Neural crest cell (in vitro differentiated cells): ENCODE data around the gene RAPGEF5. TPM values are rescaled to one million over a fixed set of nuclear protein-coding genes. Genes with fewer than 3 reads are reported as not detected.

Experiments
- DNase-seq: peaks from one replicate; pipeline ENCODE4 v3.0.0; 2021; ENCODE audit warnings: low read depth, mixed read lengths, low spot score
- H3K27ac Mint-ChIP-seq: one replicate; pipeline ENCODE4 v1.8.0; 2021; ENCODE audit warnings: mild to moderate bottlenecking, mixed read lengths; ENCODE audit not compliant: unreplicated experiment
- H3K27me3 Mint-ChIP-seq: 2 replicates; pipeline ENCODE4 v1.8.0; 2021; ENCODE audit warnings: low read depth, mild to moderate bottlenecking, mixed read lengths
- H3K36me3 Mint-ChIP-seq: 2 replicates; pipeline ENCODE4 v1.8.0; 2021; ENCODE audit warnings: low read depth, mild to moderate bottlenecking, mixed read lengths
- H3K4me1 Mint-ChIP-seq: 2 replicates; pipeline ENCODE4 v1.8.0; 2021; ENCODE audit warnings: mixed read lengths
- H3K4me3 Mint-ChIP-seq: one replicate; pipeline ENCODE4 v1.8.0; 2021; ENCODE audit warnings: mild to moderate bottlenecking, mixed read lengths
- H3K9me3 Mint-ChIP-seq: 2 replicates; pipeline ENCODE4 v1.8.0; 2021; ENCODE audit warnings: mixed read lengths
- total RNA-seq: library from RNA; stranded (reverse); gene quantifications from 2 replicates; pipeline ENCODE4 v1.2.1, GENCODE V29; 2021
- TF ChIP-seq, protein P1 (sequence below): fragments of 200-600 bp; sonication (generic); conservative IDR thresholded peaks from 2 replicates; pipeline ENCODE4 v1.5.0; 2021; ENCODE audit warnings: antibody characterized with exemption, mild to moderate bottlenecking

RAPGEF5 gene
- total RNA-seq, 1 donor from 2014 or later = 6.0 TPM

DNA sequence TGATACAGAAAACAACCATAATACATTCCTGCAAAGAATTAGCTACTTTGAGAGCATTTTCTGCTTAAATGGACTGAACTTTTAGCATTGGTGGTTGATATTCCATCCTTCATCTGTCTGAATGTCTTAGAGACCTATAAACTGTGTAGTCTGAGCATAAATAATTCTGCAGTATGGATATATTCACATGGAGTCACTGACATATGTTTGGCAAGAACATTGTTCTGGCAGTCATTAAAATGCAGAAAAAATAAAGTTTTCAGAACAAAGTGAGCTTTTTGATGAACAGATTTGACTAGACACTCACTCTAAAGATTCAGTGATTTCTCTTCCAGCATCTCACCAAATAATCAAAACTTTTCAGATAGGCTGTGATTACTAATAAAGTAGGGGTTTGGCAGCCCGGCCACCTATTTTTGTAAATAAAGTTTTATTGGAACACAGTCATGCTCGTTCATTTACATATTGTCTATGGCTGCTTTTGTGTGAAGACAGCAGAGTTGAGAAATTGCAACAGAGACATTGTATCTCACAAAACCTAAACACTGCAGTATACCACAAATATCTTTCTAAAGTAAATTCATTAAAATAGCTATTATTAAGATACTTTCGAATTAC, 44.1 kb upstream of the RAPGEF5 start:
- Mint-ChIP-seq H3K27ac (no peak overlapping the region), H3K27me3 (no peaks in the 10 kb centered on the region), H3K36me3 (no peaks in the 10 kb centered on the region), H3K9me3 (no peaks in the 10 kb centered on the region), H3K4me3 (no peak overlapping the region), H3K4me1 (no peaks in the 10 kb centered on the region)
- TF ChIP-seq, protein P1, sequence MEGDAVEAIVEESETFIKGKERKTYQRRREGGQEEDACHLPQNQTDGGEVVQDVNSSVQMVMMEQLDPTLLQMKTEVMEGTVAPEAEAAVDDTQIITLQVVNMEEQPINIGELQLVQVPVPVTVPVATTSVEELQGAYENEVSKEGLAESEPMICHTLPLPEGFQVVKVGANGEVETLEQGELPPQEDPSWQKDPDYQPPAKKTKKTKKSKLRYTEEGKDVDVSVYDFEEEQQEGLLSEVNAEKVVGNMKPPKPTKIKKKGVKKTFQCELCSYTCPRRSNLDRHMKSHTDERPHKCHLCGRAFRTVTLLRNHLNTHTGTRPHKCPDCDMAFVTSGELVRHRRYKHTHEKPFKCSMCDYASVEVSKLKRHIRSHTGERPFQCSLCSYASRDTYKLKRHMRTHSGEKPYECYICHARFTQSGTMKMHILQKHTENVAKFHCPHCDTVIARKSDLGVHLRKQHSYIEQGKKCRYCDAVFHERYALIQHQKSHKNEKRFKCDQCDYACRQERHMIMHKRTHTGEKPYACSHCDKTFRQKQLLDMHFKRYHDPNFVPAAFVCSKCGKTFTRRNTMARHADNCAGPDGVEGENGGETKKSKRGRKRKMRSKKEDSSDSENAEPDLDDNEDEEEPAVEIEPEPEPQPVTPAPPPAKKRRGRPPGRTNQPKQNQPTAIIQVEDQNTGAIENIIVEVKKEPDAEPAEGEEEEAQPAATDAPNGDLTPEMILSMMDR = no peak
- no peak for DNase-seq

DNA sequence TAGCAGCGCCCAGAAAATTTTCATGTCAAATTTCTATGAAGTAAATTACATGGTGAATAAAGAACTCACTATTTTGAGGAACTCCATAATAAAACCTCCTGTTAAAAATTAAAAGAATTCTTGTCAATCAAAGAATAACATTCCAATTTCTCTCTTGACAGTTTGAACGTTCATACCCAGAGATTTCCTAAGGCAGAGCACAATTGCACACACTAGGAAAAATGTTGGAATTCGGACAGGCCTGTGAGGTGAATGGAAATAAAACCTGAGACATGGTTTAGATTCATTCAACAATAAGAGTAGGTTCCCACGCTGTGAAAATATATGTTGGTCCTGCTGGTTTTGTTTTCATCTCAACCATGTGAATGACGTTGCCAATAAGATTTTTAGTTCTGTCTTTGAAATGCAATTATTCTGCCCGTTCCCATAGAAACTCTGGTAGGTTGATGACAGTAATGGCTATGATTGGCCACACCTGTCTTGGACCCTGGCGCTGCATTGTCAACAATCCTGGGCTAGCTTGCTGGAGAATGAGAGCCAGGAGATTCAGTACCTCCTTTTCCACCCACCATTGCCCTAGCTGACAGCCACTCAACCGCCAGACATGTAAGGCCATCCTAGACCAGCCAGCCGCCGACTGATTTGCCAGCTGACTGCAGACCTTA, 43.3 kb upstream of the RAPGEF5 start:
- DNase-seq = no peak
- H3K9me3 Mint-ChIP-seq = no peaks in the 10 kb centered on the region
- H3K4me3 Mint-ChIP-seq = no peak overlapping the region
- no peaks in the 10 kb centered on the region for H3K4me1 Mint-ChIP-seq
- TF ChIP-seq, protein P1 = no peak
- H3K27me3 Mint-ChIP-seq = no peaks in the 10 kb centered on the region
- H3K27ac Mint-ChIP-seq = peak overlapping the region; percentile 12
- H3K36me3 Mint-ChIP-seq = no peaks in the 10 kb centered on the region

DNA sequence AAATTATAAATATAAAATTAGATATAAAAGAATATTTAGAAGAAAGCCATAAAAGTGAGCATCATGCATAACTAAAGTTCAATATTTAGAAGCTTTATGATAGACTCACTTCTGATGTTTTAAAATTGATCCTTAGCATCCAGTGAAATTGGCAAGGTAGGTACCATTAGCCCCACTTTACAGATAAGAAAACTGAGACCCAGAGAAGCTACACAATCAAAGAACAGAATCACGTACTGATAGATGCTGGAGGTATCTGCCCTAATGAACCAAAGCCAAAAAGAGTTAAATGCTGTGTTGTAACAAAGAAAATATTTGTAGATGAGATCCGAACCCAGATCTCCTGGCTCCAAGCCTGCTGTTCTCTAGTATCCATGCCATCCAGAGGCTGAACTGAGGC, 42.6 kb upstream of the RAPGEF5 start:
- DNase-seq = no peak
- no peaks in the 10 kb centered on the region for H3K36me3 Mint-ChIP-seq
- H3K4me1 Mint-ChIP-seq = no peaks in the 10 kb centered on the region
- H3K27ac Mint-ChIP-seq = no peak overlapping the region
- no peaks in the 10 kb centered on the region for H3K9me3 Mint-ChIP-seq
- no peak overlapping the region for H3K4me3 Mint-ChIP-seq
- H3K27me3 Mint-ChIP-seq = no peaks in the 10 kb centered on the region
- TF ChIP-seq, protein P1 = no peak

DNA sequence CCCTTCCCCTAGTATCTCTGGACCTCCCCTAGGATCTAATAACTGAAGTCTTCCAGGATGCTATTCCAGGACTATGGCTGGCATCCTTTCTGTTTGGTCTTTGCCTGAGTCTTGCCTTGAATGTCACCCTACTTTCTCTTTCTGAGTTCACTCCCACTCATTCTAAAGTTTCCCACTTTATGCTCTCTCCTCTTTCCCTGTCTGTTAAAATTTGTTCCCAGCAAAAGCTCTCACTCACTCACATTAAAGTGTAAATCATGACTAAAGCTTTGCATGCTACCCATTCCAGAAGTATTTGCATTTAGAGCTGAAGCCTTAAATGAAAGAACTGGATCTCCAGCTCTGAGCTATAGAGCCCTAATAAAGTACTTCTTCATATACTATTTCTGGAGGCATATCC, 42.1 kb upstream of the RAPGEF5 start:
- no peaks in the 10 kb centered on the region for H3K27me3 Mint-ChIP-seq
- no peaks in the 10 kb centered on the region for H3K36me3 Mint-ChIP-seq
- no peak overlapping the region for H3K27ac Mint-ChIP-seq
- DNase-seq = no peak
- no peaks in the 10 kb centered on the region for H3K4me1 Mint-ChIP-seq
- TF ChIP-seq, protein P1 = no peak
- no peak overlapping the region for H3K4me3 Mint-ChIP-seq
- no peaks in the 10 kb centered on the region for H3K9me3 Mint-ChIP-seq

DNA sequence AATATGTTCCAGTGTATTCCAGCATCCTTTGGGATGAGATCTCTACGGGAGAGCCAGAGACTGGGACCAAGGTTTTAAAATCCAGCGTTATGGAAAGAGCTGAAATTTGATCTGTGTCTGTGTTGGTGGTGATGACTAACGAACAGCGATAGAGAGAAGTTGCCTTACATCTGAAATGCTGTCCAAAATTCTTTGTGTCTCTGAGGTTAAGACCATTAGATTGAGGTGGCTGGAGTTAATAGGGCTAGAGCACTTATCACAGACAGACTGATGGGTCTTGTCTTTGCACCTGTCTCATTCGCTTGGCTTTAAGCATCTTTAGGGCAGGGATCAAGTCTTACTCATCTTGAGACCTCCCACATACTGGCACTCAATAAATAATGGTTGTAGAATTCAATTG, 41.0 kb upstream of the RAPGEF5 start:
- Mint-ChIP-seq H3K27me3 (no peaks in the 10 kb centered on the region), H3K9me3 (no peaks in the 10 kb centered on the region), H3K4me3 (no peak overlapping the region), H3K4me1 (no peaks in the 10 kb centered on the region), H3K36me3 (no peaks in the 10 kb centered on the region), H3K27ac (no peak overlapping the region)
- no peak for DNase-seq
- TF ChIP-seq, protein P1 = no peak
